K562 (cell line): ENCODE measurements around the gene ACOT7. TPM values are rescaled to one million over a fixed set of nuclear protein-coding genes. Genes with fewer than 3 reads are reported as not detected.

ENCODE experiments used
- ATAC-seq: fragments of 200-7000 bp; cut with Tn5 transposase; 3 replicates; pipeline ENCODE4 v1.9.1; 2020; ENCODE audit warnings: moderate library complexity
- BruUV-seq: library from RNA; stranded (reverse); fragments of 400-500 nt; replicated peaks from 2 replicates; lab custom pipeline; 2021; lab: Mats Ljungman, UMichigan
- CTCF ChIA-PET: fragments of 300-600 bp; formaldehyde crosslinking; extraction: SDS; loops from one replicate; lab custom pipeline; 2021; ENCODE audit warnings: low intra/inter-chr PET ratio; lab: Yijun Ruan, JAX
- POLR2A ChIA-PET: fragments of 300-600, 350-650 bp; sonication (Branson Sonifier 250); formaldehyde crosslinking; extraction: SDS; loops from one replicate; lab custom pipeline; 2021; ENCODE audit warnings: antibody characterized with exemption, inconsistent platforms; lab: Yijun Ruan, JAX
- DNase-seq, 4 experiments: peaks; one replicate each; pipeline versions ENCODE4 v3.0.0 to v3.0.0-alpha.2; 2011 to 2018; ENCODE audit warnings: low spot score in 3 of 4, mixed read lengths in 3 of 4; ENCODE audit errors: extremely low read depth in 1 of 4
- FAIRE-seq: peaks from 2 replicates; lab custom pipeline; 2011; peaks lifted over from hg19 to GRCh38; lab: Jason Lieb, UNC
- H2AFZ ChIP-seq: 2 replicates; pipeline ENCODE4 v1.6.0; 2011; ENCODE audit warnings: low read depth, low read length, control low read depth, inconsistent platforms
- H3K27ac ChIP-seq: fragments of 200-600 bp; 3 replicates; pipeline ENCODE4 v1.8.0; 2011; ENCODE audit warnings: low read depth, mild to moderate bottlenecking, control low read depth, inconsistent platforms, low read length, moderate library complexity, mixed read lengths; ENCODE audit errors: extremely low read depth
- H3K27me3 ChIP-seq, 2 experiments: fragments of 300-600 bp in 1 of 2; 2 replicates in 1 of 2; 3 replicates in 1 of 2; pipeline versions ENCODE4 v1.6.0 to v1.8.0; 2011; ENCODE audit warnings: inconsistent platforms in 2 of 2, low read length in 2 of 2, mild to moderate bottlenecking in 1 of 2, mixed read lengths in 1 of 2, moderate library complexity in 1 of 2; ENCODE audit not compliant: control insufficient read depth in 2 of 2, insufficient read depth in 2 of 2
- H3K36me3 ChIP-seq: fragments of 300-600 bp; 3 replicates; pipeline ENCODE4 v1.8.0; 2011; ENCODE audit warnings: mild to moderate bottlenecking, low read length, inconsistent platforms; ENCODE audit not compliant: control insufficient read depth, insufficient read depth
- H3K4me1 ChIP-seq, 2 experiments: fragments of 200-600 bp in 1 of 2; replicated peaks in 1 of 2; 2 replicates in 1 of 2; 3 replicates in 1 of 2; pipeline versions ENCODE4 v1.5.1 to v1.8.0; 2011; ENCODE audit warnings: inconsistent platforms in 2 of 2, low read length in 2 of 2, mild to moderate bottlenecking in 1 of 2, mixed read lengths in 1 of 2, moderate library complexity in 1 of 2; ENCODE audit not compliant: control insufficient read depth in 2 of 2, insufficient read depth in 2 of 2
- H3K4me2 ChIP-seq: 2 replicates; pipeline ENCODE4 v1.6.1; 2011; ENCODE audit warnings: low read length, control low read depth, inconsistent platforms, mixed read lengths; ENCODE audit not compliant: insufficient read depth
- H3K4me3 ChIP-seq: fragments of 200-600 bp; sonication (generic), shearing (Covaris generic); 2 replicates; pipeline ENCODE4 v1.5.1; 2016; ENCODE audit warnings: control low read depth, inconsistent platforms
- H3K79me2 ChIP-seq: fragments of 200-600 bp; 3 replicates; pipeline ENCODE4 v1.8.0; 2011; ENCODE audit warnings: low read length, inconsistent platforms; ENCODE audit not compliant: control insufficient read depth, insufficient read depth
- H3K9ac ChIP-seq, 2 experiments: 2 replicates each; pipeline versions ENCODE4 v1.6.0 to v1.6.1; 2011; ENCODE audit warnings: low read depth in 2 of 2, low read length in 2 of 2, control low read depth in 1 of 2, inconsistent platforms in 1 of 2, mild to moderate bottlenecking in 1 of 2, mixed read lengths in 1 of 2; ENCODE audit not compliant: insufficient read depth in 1 of 2
- H3K9me1 ChIP-seq: one replicate; pipeline ENCODE4 v1.6.0; 2011; ENCODE audit warnings: inconsistent platforms, mild to moderate bottlenecking, low read length, moderate library complexity; ENCODE audit not compliant: control insufficient read depth, insufficient read depth
- H3K9me3 ChIP-seq: replicated peaks from 2 replicates; pipeline ENCODE4 v1.5.1; 2011; ENCODE audit warnings: low read depth, low read length, inconsistent platforms; ENCODE audit not compliant: control insufficient read depth, insufficient read depth
- H4K20me1 ChIP-seq: replicated peaks from 2 replicates; pipeline ENCODE4 v1.6.1; 2011; ENCODE audit warnings: low read length, inconsistent platforms, mixed read lengths; ENCODE audit not compliant: control insufficient read depth, insufficient read depth
- ARID4B ChIP-seq: sonication (generic); formaldehyde crosslinking; IDR thresholded peaks from 2 replicates; pipeline ENCODE4 v1.8.0; 2022; ENCODE audit warnings: mild to moderate bottlenecking, missing genetic modification reagents
- CBFB ChIP-seq: sonication (generic); formaldehyde crosslinking; IDR thresholded peaks from 2 replicates; pipeline ENCODE4 v1.4.0; 2020; ENCODE audit warnings: mild to moderate bottlenecking, missing genetic modification reagents
- CCNT2 ChIP-seq: IDR thresholded peaks from 2 replicates; pipeline ENCODE4 v1.6.1; 2011; ENCODE audit warnings: borderline replicate concordance, low read depth, mild to moderate bottlenecking, moderate library complexity, mixed read lengths, low read length; ENCODE audit not compliant: insufficient read length; ENCODE audit errors: extremely low read depth
- CXXC5 ChIP-seq: fragments of 250-450 bp; sonication (Bioruptor Pico); IDR thresholded peaks from 2 replicates; pipeline ENCODE4 v1.8.0; 2022; ENCODE audit warnings: inconsistent platforms, mild to moderate bottlenecking, moderate library complexity
- GABPA ChIP-seq: fragments of 200-800 bp; sonication (Bioruptor generic); conservative IDR thresholded peaks from 2 replicates; pipeline ENCODE4 v1.6.1; 2016; ENCODE audit warnings: low read depth, missing genetic modification characterization, missing compliant biosample characterization
- HDAC2 ChIP-seq: fragments of 450-650 bp; IDR thresholded peaks from 2 replicates; pipeline ENCODE4 v1.6.1; 2016; ENCODE audit warnings: mild to moderate bottlenecking
- HNRNPUL1 ChIP-seq: fragments of 200-400 bp; formaldehyde crosslinking; IDR thresholded peaks from 2 replicates; pipeline ENCODE4 v1.6.1; 2017; ENCODE audit warnings: low read length
- ZBTB33 ChIP-seq: sonication (generic); formaldehyde crosslinking; IDR thresholded peaks from 2 replicates; pipeline ENCODE4 v1.8.1; 2023; ENCODE audit warnings: mild to moderate bottlenecking, missing genetic modification reagents
- ZBTB5 ChIP-seq: fragments of 450-650 bp; IDR thresholded peaks from 2 replicates; pipeline ENCODE4 v1.6.1; 2017; ENCODE audit warnings: antibody characterized with exemption
- ZC3H11A ChIP-seq: IDR thresholded peaks from 2 replicates; pipeline ENCODE4 v1.6.1; 2012; ENCODE audit warnings: low read depth, low read length, improper control_type of control experiment
- ZEB2 ChIP-seq: fragments of 450-650 bp; IDR thresholded peaks from 2 replicates; pipeline ENCODE4 v1.6.1; 2016
- ZNF121 ChIP-seq: sonication (generic); formaldehyde crosslinking; conservative IDR thresholded peaks from 2 replicates; pipeline ENCODE4 v1.8.0; 2022; ENCODE audit warnings: missing genetic modification reagents
- WGBS: fragments of 100-300 bp; shearing (Covaris generic); methylation state at CpG from one replicate; pipeline ENCODE4 v1.1.6; 2016; ENCODE audit warnings: low coverage, mixed read lengths; ENCODE audit not compliant: insufficient coverage; ENCODE audit errors: missing lambda C conversion rate; 5-methylcytosine and 5-hydroxymethylcytosine counted together
- in situ Hi-C: fragments of 300-500 bp; cut with MboI; formaldehyde crosslinking; loops from 4 replicates; pipeline ENCODE4 v1.15.0; 2018; ENCODE audit warnings: inconsistent platforms, mixed read lengths
- intact Hi-C: fragments of 100-400 bp; cut with micrococcal nuclease; formaldehyde crosslinking; loops from 2 replicates; pipeline ENCODE4 v1.14.2; 2022
- polyA plus RNA-seq, 8 experiments: library from polyadenylated mRNA; depleted of rRNA in 4 of 8; stranded (reverse) in 5 of 8; unstranded in 3 of 8; fragments of >200 nt; fragmentation: Nextera tagmentation in 2 of 8; fragmentation: Illumina TruSeq in 1 of 8; extraction: Ambion mirVana in 2 of 8; extraction: Trizol in 1 of 8; gene quantifications; 2 replicates each; pipeline versions ENCODE4 v1.2.1 to v1.2.3, GENCODE V29; 2011 to 2014; ENCODE audit warnings: inconsistent platforms in 1 of 8, missing spikeins in 1 of 8
- total RNA-seq, 7 experiments: library from RNA; depleted of rRNA in 6 of 7; stranded (reverse); fragments of >200 nt in 6 of 7; fragmentation: Illumina TruSeq in 2 of 7; extraction: Trizol in 2 of 7; gene quantifications; 2 replicates each; pipeline versions ENCODE4 v1.2.1 to v1.2.3, GENCODE V29; 2011 to 2021; ENCODE audit warnings: low replicate concordance in 1 of 7

ACOT7 gene
- total and polyA plus RNA-seq, 9 of the 15 experiments (the other 6 are each of a cell fraction or from before 2014, with no cell fraction given) = 7.0 to 92.6 (median 37.2) TPM

DNA sequence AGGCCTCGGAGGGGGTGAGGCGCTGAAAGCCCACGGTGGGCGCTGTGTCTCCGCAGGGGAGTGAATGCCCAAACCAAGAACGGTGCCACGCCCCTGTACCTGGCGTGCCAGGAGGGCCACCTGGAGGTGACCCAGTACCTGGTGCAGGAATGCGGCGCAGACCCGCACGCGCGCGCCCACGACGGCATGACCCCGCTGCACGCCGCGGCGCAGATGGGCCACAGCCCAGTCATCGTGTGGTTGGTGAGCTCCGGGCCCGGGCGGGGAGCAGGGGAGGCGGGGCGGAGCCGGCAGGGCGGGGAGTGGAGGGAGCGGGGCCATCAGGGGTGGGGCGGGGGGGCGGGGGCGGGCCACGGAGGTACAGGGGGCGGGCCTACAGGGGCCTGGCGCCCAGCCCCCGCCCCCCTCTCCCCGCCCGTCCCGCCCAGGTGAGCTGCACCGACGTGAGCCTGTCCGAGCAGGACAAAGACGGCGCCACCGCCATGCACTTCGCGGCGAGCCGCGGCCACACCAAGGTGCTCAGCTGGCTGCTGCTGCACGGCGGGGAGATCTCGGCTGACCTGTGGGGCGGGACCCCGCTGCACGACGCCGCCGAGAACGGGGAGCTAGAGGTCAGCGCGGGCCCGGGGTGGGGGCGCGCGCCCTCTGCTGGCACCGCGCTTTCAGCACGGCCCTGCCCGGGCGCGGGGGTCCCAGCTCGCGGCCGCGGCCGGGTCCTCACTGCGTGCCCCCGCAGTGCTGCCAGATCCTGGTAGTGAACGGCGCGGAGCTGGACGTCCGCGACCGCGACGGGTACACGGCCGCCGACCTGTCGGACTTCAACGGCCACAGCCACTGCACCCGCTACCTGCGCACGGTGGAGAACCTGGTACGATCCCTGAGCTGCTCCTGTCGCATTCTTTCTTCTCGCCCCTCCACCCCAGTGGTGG, 46.9 kb upstream of the ACOT7 start:
- no peak overlapping the region for H3K27ac ChIP-seq
- DNase-seq (peak; percentile 93 to 97 (median 96)), FAIRE-seq (no peak), ATAC-seq (peak; percentile 95)
- CTCF ChIA-PET = no interaction called here
- peaks cover 0 to 35% of the 10 kb centered on the region in 2 experiments; a peak in 2 of 5 replicates for H3K4me1 ChIP-seq
- peak overlapping the region; percentile 26 for H3K4me3 ChIP-seq
- H3K9me3 ChIP-seq = no peaks in the 10 kb centered on the region
- intact Hi-C loops (no loop called here), in situ Hi-C loops (no loop called here)
- H4K20me1 ChIP-seq = peaks cover 38% of the 10 kb centered on the region
- no peaks in the 10 kb centered on the region for H3K79me2 ChIP-seq
- no peaks in the 10 kb centered on the region; the same call in 2 of the 3 replicates for H3K36me3 ChIP-seq
- peaks cover 3% of the 10 kb centered on the region for H3K9me1 ChIP-seq
- peak overlapping the region in 1 of 2 experiments; percentile 82; a peak in 1 of 4 replicates for H3K9ac ChIP-seq
- H3K27me3 ChIP-seq = peaks cover 13 to 50% of the 10 kb centered on the region in 2 experiments; a peak in 4 of 5 replicates
- POLR2A ChIA-PET = interaction anchor here (0.6 to 1.1 kb wide), 5 partner anchors 8 to 83 kb away, joined by 3 to 5 read pairs (median 4); no protein-coding TSS in a partner anchor
- BruUV-seq = no TSS peak
- peak overlapping the region; percentile 62 for H3K4me2 ChIP-seq
- H2AFZ ChIP-seq = peak overlapping the region; percentile 78
- 15% methylated on average over 67 of the region's 101 CpGs for WGBS
- no peak for TF ChIP-seq HNRNPUL1
- TF ChIP-seq ZBTB5 = no peak
- no peak for TF ChIP-seq HDAC2
- TF ChIP-seq GABPA = no peak
- TF ChIP-seq ARID4B (CRISPR knock-in tag) = no peak
- no peak for TF ChIP-seq ZC3H11A
- no peak for TF ChIP-seq CBFB (CRISPR knock-in tag)
- TF ChIP-seq ZBTB33 = peak; percentile 87
- TF ChIP-seq CXXC5 (CRISPR knock-in tag) = peak; percentile 31; the same call in 1 of the 2 replicates
- TF ChIP-seq ZNF121 = no peak
- TF ChIP-seq CCNT2 = peak; percentile 16
- TF ChIP-seq ZEB2 = no peak
